ENCODE measurements around the gene SPPL2B. TPM values are rescaled to one million over a fixed set of nuclear protein-coding genes. Genes with fewer than 3 reads are reported as not detected.

SPPL2B gene
- polyA plus RNA-seq, 1 of the 3 experiments (the other 2 are of a cell fraction): 58.1 TPM

- H3K4me2 ChIP-seq: no peak overlapping the region
- H3K9ac ChIP-seq: no peak overlapping the region
- no peaks in the 10 kb centered on the region for H3K27me3 ChIP-seq (ENCODE audit: insufficient read depth)
- no peak for DNase-seq
- no peak overlapping the region for H3K27ac ChIP-seq (ENCODE audit: low read depth in 2 of 2, low read length in 1 of 2)
- ChIA-PET CTCF (interaction anchor here (0.7 to 1.6 kb wide), 4 partner anchors 9 to 156 kb away, joined by 3 to 8 read pairs (median 3); no protein-coding TSS in a partner anchor), POLR2A (no interaction called here)
- WGBS (ENCODE audit: low lambda C conversion rate): 79% methylated on average over 12 of the region's 14 CpGs
- no peaks in the 10 kb centered on the region for H3K79me2 ChIP-seq (ENCODE audit: insufficient read depth)
- H4K20me1 ChIP-seq (ENCODE audit: insufficient read depth): no peaks in the 10 kb centered on the region
- H2AFZ ChIP-seq (ENCODE audit: low read depth): no peak overlapping the region
- no peaks in the 10 kb centered on the region for H3K9me3 ChIP-seq
- no peaks in the 10 kb centered on the region for H3K4me1 ChIP-seq (ENCODE audit: control insufficient read depth in 1 of 2, insufficient read depth in 2 of 2, low read depth in 1 of 2, low read length in 1 of 2)
- no peak overlapping the region for H3K4me3 ChIP-seq (ENCODE audit: low read depth in 2 of 2, low read length in 1 of 2)
- H3K9me2 ChIP-seq: no peaks in the 10 kb centered on the region
- no peaks in the 10 kb centered on the region for H3K36me3 ChIP-seq (replicated peaks in 1 of 2; ENCODE audit: control insufficient read depth in 1 of 2, insufficient read depth in 2 of 2, low read length in 1 of 2)
- no peak for TF ChIP-seq TCF12 (IDR thresholded peaks at IDR 0.05)
- peak in 1 of 2 experiments; percentile 68; a peak in 1 of 4 replicates for TF ChIP-seq EP300 (IDR thresholded peaks at IDR 0.05; ENCODE audit: borderline replicate concordance in 1 of 2, low read depth in 1 of 2, low read length in 1 of 2)
- H3F3A ChIP-seq (replicated peaks; ENCODE audit: insufficient read depth): no peaks in the 10 kb centered on the region
Measured at GRCh38 chr19:2398735-2399305, 70.3 kb downstream of the SPPL2B start.

- CTCF ChIA-PET: interaction anchor here (0.7 to 1.3 kb wide), 5 partner anchors 8 to 249 kb away, joined by 3 to 8 read pairs (median 3); no protein-coding TSS in a partner anchor
- WGBS (ENCODE audit: low lambda C conversion rate): 95% methylated on average over 4 of the region's 4 CpGs
Measured at GRCh38 chr19:2399582-2399981, 71.1 kb downstream of the SPPL2B start.

More at GRCh38 chr19:2399582-2399981, 71.1 kb downstream of the SPPL2B start:
- H3K9ac ChIP-seq: no peak overlapping the region
- POLR2A ChIA-PET: no interaction called here
- DNase-seq: no peak
- H3F3A ChIP-seq (replicated peaks; ENCODE audit: insufficient read depth): no peaks in the 10 kb centered on the region
- H3K27me3 ChIP-seq (ENCODE audit: insufficient read depth): no peaks in the 10 kb centered on the region
- no peak overlapping the region for H3K4me3 ChIP-seq (ENCODE audit: low read depth in 2 of 2, low read length in 1 of 2)
- no peaks in the 10 kb centered on the region for H3K9me2 ChIP-seq
- TF ChIP-seq YY1 (IDR thresholded peaks at IDR 0.05; ENCODE audit: low read depth) (no peak), FOXM1 (IDR thresholded peaks at IDR 0.05; ENCODE audit: low read depth) (no peak), SMC3 (IDR thresholded peaks at IDR 0.05; ENCODE audit: low read depth, low read length) (no peak), NRF1 (IDR thresholded peaks at IDR 0.05; ENCODE audit: low read depth, low read length) (no peak), FOXJ3 (CRISPR knock-in tag; IDR thresholded peaks at IDR 0.05) (no peak), RFX5 (IDR thresholded peaks at IDR 0.05; ENCODE audit: low read length) (no peak), NFIC (IDR thresholded peaks at IDR 0.05; ENCODE audit: borderline replicate concordance) (no peak), RXRA (IDR thresholded peaks at IDR 0.05; ENCODE audit: borderline replicate concordance, low read depth) (no peak), MAX (IDR thresholded peaks at IDR 0.05; ENCODE audit: low read depth) (no peak), ELF1 (IDR thresholded peaks at IDR 0.05) (no peak)
- TF ChIP-seq, protein P1, sequence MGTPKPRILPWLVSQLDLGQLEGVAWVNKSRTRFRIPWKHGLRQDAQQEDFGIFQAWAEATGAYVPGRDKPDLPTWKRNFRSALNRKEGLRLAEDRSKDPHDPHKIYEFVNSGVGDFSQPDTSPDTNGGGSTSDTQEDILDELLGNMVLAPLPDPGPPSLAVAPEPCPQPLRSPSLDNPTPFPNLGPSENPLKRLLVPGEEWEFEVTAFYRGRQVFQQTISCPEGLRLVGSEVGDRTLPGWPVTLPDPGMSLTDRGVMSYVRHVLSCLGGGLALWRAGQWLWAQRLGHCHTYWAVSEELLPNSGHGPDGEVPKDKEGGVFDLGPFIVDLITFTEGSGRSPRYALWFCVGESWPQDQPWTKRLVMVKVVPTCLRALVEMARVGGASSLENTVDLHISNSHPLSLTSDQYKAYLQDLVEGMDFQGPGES (IDR thresholded peaks at IDR 0.05; ENCODE audit: low read depth, low read length): no peak
- TF ChIP-seq, protein P2, sequence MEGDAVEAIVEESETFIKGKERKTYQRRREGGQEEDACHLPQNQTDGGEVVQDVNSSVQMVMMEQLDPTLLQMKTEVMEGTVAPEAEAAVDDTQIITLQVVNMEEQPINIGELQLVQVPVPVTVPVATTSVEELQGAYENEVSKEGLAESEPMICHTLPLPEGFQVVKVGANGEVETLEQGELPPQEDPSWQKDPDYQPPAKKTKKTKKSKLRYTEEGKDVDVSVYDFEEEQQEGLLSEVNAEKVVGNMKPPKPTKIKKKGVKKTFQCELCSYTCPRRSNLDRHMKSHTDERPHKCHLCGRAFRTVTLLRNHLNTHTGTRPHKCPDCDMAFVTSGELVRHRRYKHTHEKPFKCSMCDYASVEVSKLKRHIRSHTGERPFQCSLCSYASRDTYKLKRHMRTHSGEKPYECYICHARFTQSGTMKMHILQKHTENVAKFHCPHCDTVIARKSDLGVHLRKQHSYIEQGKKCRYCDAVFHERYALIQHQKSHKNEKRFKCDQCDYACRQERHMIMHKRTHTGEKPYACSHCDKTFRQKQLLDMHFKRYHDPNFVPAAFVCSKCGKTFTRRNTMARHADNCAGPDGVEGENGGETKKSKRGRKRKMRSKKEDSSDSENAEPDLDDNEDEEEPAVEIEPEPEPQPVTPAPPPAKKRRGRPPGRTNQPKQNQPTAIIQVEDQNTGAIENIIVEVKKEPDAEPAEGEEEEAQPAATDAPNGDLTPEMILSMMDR (IDR thresholded peaks at IDR 0.05): no peak
- H2AFZ ChIP-seq (ENCODE audit: low read depth): no peak overlapping the region
- no peaks in the 10 kb centered on the region for H3K4me1 ChIP-seq (ENCODE audit: control insufficient read depth in 1 of 2, insufficient read depth in 2 of 2, low read depth in 1 of 2, low read length in 1 of 2)
- H3K79me2 ChIP-seq (ENCODE audit: insufficient read depth): no peaks in the 10 kb centered on the region
- no peak overlapping the region for H3K4me2 ChIP-seq
- no peaks in the 10 kb centered on the region for H3K9me3 ChIP-seq
- no peaks in the 10 kb centered on the region for H3K36me3 ChIP-seq (replicated peaks in 1 of 2; ENCODE audit: control insufficient read depth in 1 of 2, insufficient read depth in 2 of 2, low read length in 1 of 2)
- H4K20me1 ChIP-seq (ENCODE audit: insufficient read depth): no peaks in the 10 kb centered on the region
- no peak overlapping the region for H3K27ac ChIP-seq (ENCODE audit: low read depth in 2 of 2, low read length in 1 of 2)

Other genes with a start within 250 kb of the SPPL2B start
- gene MOB3A, start 232.4 kb upstream of the SPPL2B start, polyA plus RNA-seq (2012; rRNA removed): 21.4 and 24.1 TPM in 2 replicates
- 4.6 and 10.3 TPM in 2 replicates for gene IZUMO4, start 231.8 kb upstream of the SPPL2B start, polyA plus RNA-seq (2012; rRNA removed)
- 79.7 and 127 TPM in 2 replicates for gene AP3D1, start 177.1 kb upstream of the SPPL2B start, polyA plus RNA-seq (2012; rRNA removed)
- gene DOT1L, start 164.8 kb upstream of the SPPL2B start, polyA plus RNA-seq (2012; rRNA removed): 3.6 and 5.0 TPM in 2 replicates
- 128 and 151 TPM in 2 replicates for gene PLEKHJ1, start 92.4 kb upstream of the SPPL2B start, polyA plus RNA-seq (2012; rRNA removed)
- 35.0 and 55.8 TPM in 2 replicates for gene SF3A2, start 91.9 kb upstream of the SPPL2B start, polyA plus RNA-seq (2012; rRNA removed)
- gene AMH, start 79.4 kb upstream of the SPPL2B start, polyA plus RNA-seq (2012; rRNA removed): 16.0 and 18.1 TPM in 2 replicates
- gene JSRP1, start 72.3 kb upstream of the SPPL2B start, polyA plus RNA-seq (2012; rRNA removed): 0.76 and 0.88 TPM in 2 replicates
- gene PEAK3, start 46.5 kb upstream of the SPPL2B start, polyA plus RNA-seq (2012; rRNA removed): not detected in 2 replicates
- not detected in 2 replicates for gene LINGO3, start 20.5 kb upstream of the SPPL2B start, polyA plus RNA-seq (2012; rRNA removed)
- gene LSM7, start 98 bp upstream of the SPPL2B start, polyA plus RNA-seq (2012; rRNA removed): 1,077 and 1,193 TPM in 2 replicates
- gene TMPRSS9, start 31.6 kb downstream of the SPPL2B start, polyA plus RNA-seq (2012; rRNA removed): not detected in 2 replicates
- gene TIMM13, start 98.9 kb downstream of the SPPL2B start, polyA plus RNA-seq (2012; rRNA removed): 76.0 and 76.9 TPM in 2 replicates
- gene LMNB2, start 128.3 kb downstream of the SPPL2B start, polyA plus RNA-seq (2012; rRNA removed): 106 and 116 TPM in 2 replicates
- 54.0 and 67.6 TPM in 2 replicates for gene GADD45B, start 147.4 kb downstream of the SPPL2B start, polyA plus RNA-seq (2012; rRNA removed)